Activated naive CD4-positive, alpha-beta T cell treated with anti-CD3 and anti-CD28 coated beads, Interleukin-2, amount 10 ng/mL, durations not matched to agents 7 days and 5 days (primary cell): ENCODE data around the gene HYAL3.

Source experiments
- CTCF ChIA-PET: fragments of 350-600 bp; sonication (Branson Sonifier 250); formaldehyde crosslinking; loops from one replicate; lab custom pipeline; 2021; ENCODE audit warnings: antibody characterized with exemption; lab: Charles Lee
- DNase-seq: peaks from one replicate; pipeline ENCODE4 v3.0.0-alpha.2; 2020
- H3K27ac Mint-ChIP-seq: one replicate; pipeline ENCODE4 v1.8.0; 2021; ENCODE audit warnings: mild to moderate bottlenecking, moderate library complexity, mixed read lengths
- H3K27me3 Mint-ChIP-seq: one replicate; pipeline ENCODE4 v1.8.0; 2021; ENCODE audit warnings: mild to moderate bottlenecking, mixed read lengths
- H3K36me3 Mint-ChIP-seq: one replicate; pipeline ENCODE4 v1.8.0; 2021; ENCODE audit warnings: mixed read lengths
- H3K4me1 Mint-ChIP-seq: one replicate; pipeline ENCODE4 v1.8.0; 2021; ENCODE audit warnings: mixed read lengths
- H3K4me3 Mint-ChIP-seq: one replicate; pipeline ENCODE4 v1.8.0; 2021; ENCODE audit warnings: mild to moderate bottlenecking, moderate library complexity, mixed read lengths
- H3K9me3 Mint-ChIP-seq: one replicate; pipeline ENCODE4 v1.8.0; 2021; ENCODE audit warnings: mixed read lengths

HYAL3 gene

DNA sequence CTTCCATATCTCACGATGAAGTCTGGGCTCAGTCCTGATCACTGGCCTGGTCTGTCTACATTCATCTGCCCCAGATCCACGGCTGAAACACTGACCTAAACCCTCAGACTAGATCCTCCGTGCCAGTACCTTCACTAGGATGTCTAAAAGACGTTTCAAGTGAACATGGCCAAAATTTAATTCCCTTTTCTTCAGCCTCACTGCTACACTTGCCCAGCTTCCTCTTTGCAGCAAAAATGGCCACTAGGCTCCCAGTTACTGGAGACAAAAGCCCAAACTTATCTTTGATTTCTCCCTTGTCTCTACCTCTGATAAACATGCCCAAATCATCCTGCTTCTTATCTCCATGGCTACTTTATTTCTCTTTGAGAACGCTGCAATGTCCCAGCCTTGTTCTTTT, 39.8 kb upstream of the HYAL3 start:
- CTCF ChIA-PET, result interaction anchor here (1.0 to 3.0 kb wide), 5 partner anchors 9 to 92 kb away, joined by 3 to 10 read pairs (median 4); partner anchors contain the start of genes CYB561D2 and NPRL2
- H3K27ac Mint-ChIP-seq, result peak overlapping the region; percentile 97
- H3K9me3 Mint-ChIP-seq, result no peaks in the 10 kb centered on the region
- peaks cover 45% of the 10 kb centered on the region for H3K36me3 Mint-ChIP-seq
- DNase-seq, result no peak
- peak overlapping the region; percentile 80 for H3K4me3 Mint-ChIP-seq
- H3K4me1 Mint-ChIP-seq, result peaks cover 64% of the 10 kb centered on the region
- no peaks in the 10 kb centered on the region for H3K27me3 Mint-ChIP-seq

- Mint-ChIP-seq H3K4me3 (peak overlapping the region; percentile 80), H3K4me1 (peaks cover 66% of the 10 kb centered on the region), H3K36me3 (peaks cover 56% of the 10 kb centered on the region), H3K27me3 (no peaks in the 10 kb centered on the region), H3K9me3 (no peaks in the 10 kb centered on the region), H3K27ac (peak overlapping the region; percentile 97)
- CTCF ChIA-PET, result interaction anchor here (0.7 to 5.0 kb wide), 7 partner anchors 11 to 235 kb away, joined by 3 to 40 read pairs (median 5); partner anchors contain the start of genes CYB561D2, HYAL2 and NPRL2
- DNase-seq, result peak; percentile 98
Measured at GRCh38 chr3:50337175-50337861, 38.1 kb upstream of the HYAL3 start.

- H3K27ac Mint-ChIP-seq, result peak overlapping the region; percentile 97
- H3K9me3 Mint-ChIP-seq, result no peaks in the 10 kb centered on the region
- no peaks in the 10 kb centered on the region for H3K27me3 Mint-ChIP-seq
- peaks cover 61% of the 10 kb centered on the region for H3K36me3 Mint-ChIP-seq
- H3K4me1 Mint-ChIP-seq, result peaks cover 65% of the 10 kb centered on the region
- no peak for DNase-seq
- CTCF ChIA-PET, result interaction anchor here (0.7 to 5.0 kb wide), 8 partner anchors 10 to 235 kb away, joined by 3 to 40 read pairs (median 4); partner anchors contain the start of genes CYB561D2, HYAL2 and NPRL2
- peak overlapping the region; percentile 80 for H3K4me3 Mint-ChIP-seq
Measured at GRCh38 chr3:50336452-50337174, 37.4 kb upstream of the HYAL3 start.

DNA sequence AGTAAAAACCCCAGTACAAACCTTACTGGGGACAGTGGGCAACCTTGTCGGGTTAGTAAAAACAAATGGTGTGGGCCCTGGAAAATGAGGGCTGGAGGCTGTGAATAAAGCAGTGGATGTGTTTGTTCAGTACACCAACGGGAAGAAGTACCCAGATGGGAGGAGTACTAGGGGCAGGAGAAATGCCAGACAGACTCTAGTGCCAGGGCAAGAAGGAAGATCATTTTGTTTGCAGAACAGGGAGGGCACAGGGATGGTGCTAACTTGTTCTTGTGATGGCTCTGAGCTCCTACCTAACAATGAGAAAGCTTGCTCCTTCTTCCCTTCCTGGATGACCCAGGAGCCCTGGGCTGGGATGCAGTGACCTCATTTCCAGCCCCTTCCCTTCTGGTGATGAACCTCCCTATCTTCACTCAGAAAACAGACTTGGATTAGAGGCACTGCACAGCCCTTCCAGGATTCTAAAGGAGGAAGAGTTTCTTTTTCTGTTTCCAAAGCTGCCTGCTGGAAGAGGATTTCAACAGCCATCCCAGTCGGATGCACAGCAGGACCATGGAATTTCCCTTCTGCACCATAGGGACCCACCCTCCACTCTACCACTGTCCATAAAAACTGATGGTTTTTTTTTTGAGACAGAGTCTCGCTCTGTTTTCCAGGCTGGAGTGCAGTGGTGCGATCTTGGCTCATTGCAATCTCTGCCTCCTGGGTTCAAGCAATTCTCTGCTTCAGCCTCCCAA, 35.3 kb upstream of the HYAL3 start:
- CTCF ChIA-PET, result interaction anchor here (1.0 to 5.0 kb wide), 2 partner anchors 11 to 208 kb away, joined by 3 to 40 read pairs; partner anchors contain the start of gene HYAL2
- Mint-ChIP-seq H3K36me3 (peaks cover 73% of the 10 kb centered on the region), H3K4me3 (peak overlapping the region; percentile 55)

DNA sequence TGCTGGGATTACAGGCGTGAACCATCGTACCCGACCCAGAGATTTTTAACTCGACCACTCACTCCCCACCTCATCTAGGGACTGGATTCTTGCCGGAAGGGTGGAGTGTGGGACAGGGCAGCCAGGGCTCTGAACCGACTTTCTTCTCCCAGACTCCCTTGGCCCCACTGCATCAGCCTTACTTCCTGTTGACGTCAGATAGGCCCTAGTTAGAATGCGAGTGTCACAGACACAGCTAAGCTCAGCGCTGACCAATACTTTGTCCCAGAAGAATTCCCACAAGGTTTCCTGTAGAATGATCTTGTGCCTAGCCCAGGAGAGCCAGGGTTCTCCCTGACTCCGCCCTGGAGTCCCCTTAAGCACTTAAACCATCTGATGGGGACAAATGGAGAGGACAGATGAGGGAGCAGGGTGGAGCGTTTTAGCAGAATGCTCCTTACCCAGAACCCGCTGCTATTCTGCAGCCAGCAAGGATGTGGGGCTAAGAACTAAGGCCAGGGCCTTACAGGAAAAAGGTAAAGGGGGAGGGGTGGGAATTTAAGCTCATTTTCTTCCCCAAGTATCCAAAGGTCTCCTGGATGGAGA, 34.6 kb upstream of the HYAL3 start:
- H3K4me3 Mint-ChIP-seq, result peak overlapping the region; percentile 55
- H3K36me3 Mint-ChIP-seq, result peaks cover 69% of the 10 kb centered on the region
- H3K27ac Mint-ChIP-seq, result peak overlapping the region; percentile 89
- CTCF ChIA-PET, result interaction anchor here (1.0 to 5.0 kb wide), 2 partner anchors 10 to 209 kb away, joined by 3 to 40 read pairs; partner anchors contain the start of gene HYAL2
- H3K27me3 Mint-ChIP-seq, result no peaks in the 10 kb centered on the region
- H3K4me1 Mint-ChIP-seq, result peaks cover 48% of the 10 kb centered on the region
- no peaks in the 10 kb centered on the region for H3K9me3 Mint-ChIP-seq
- DNase-seq, result no peak

More for the DNA sequence above, 35.3 kb upstream of the HYAL3 start:
- Mint-ChIP-seq H3K4me1 (peaks cover 52% of the 10 kb centered on the region), H3K27me3 (no peaks in the 10 kb centered on the region), H3K9me3 (no peaks in the 10 kb centered on the region), H3K27ac (peak overlapping the region; percentile 89)
- no peak for DNase-seq

GRCh38 chr3:50331364-50331907, 32.2 kb upstream of the HYAL3 start:
- Mint-ChIP-seq H3K4me1 (peaks cover 58% of the 10 kb centered on the region), H3K4me3 (no peak overlapping the region), H3K9me3 (no peaks in the 10 kb centered on the region), H3K27ac (no peak overlapping the region), H3K27me3 (no peaks in the 10 kb centered on the region), H3K36me3 (peaks cover 58% of the 10 kb centered on the region)
- no peak for DNase-seq
- CTCF ChIA-PET, result no interaction called here

DNA sequence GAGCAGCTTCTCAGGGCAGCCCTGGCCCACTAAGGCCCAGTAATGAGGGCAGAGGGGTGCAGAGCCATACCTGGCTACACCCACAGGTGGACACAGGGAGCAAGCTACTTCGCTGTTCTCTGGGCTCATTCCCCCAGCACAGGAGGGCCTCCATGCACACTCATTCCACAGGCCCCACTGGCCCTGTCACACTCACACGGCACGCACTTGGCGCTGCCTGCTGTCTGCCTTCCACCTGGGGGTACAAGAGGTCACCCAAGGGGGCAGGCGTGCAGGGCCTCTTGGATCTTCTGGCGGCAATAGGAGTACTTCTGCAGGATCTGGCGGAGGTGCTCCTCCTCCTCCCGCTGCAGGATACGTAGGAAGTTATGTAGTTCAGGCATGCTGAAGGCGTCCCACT, 31.1 kb upstream of the HYAL3 start:
- CTCF ChIA-PET, result interaction anchor here (0.9 kb wide), 1 partner anchor 9 kb away, joined by 4 read pairs; no protein-coding TSS in a partner anchor
- H3K4me3 Mint-ChIP-seq, result no peak overlapping the region
- H3K27ac Mint-ChIP-seq, result no peak overlapping the region
- H3K27me3 Mint-ChIP-seq, result no peaks in the 10 kb centered on the region
- peaks cover 48% of the 10 kb centered on the region for H3K36me3 Mint-ChIP-seq
- H3K4me1 Mint-ChIP-seq, result peaks cover 50% of the 10 kb centered on the region
- DNase-seq, result no peak
- no peaks in the 10 kb centered on the region for H3K9me3 Mint-ChIP-seq

GRCh38 chr3:50327943-50328691, 28.9 kb upstream of the HYAL3 start, which contains the start of gene TUSC2:
Gene TUSC2, minus strand, starts transcription at chr3:50328223. Its CDS starts 124 bp downstream, at chr3:50328099.
- DNase-seq, result peak; percentile 97
- peaks cover 35% of the 10 kb centered on the region for H3K36me3 Mint-ChIP-seq
- H3K4me1 Mint-ChIP-seq, result peaks cover 36% of the 10 kb centered on the region
- CTCF ChIA-PET, result interaction anchor here (0.9 to 2.4 kb wide), 5 partner anchors 9 to 133 kb away, joined by 3 to 8 read pairs (median 3); partner anchors contain the start of gene HYAL1
- no peaks in the 10 kb centered on the region for H3K27me3 Mint-ChIP-seq
- no peaks in the 10 kb centered on the region for H3K9me3 Mint-ChIP-seq
- H3K27ac Mint-ChIP-seq, result peak within 1 kb of the TSS; percentile 89
- peak within 1 kb of the TSS; percentile 93 for H3K4me3 Mint-ChIP-seq

GRCh38 chr3:50327129-50327528, 27.9 kb upstream of the HYAL3 start:
- H3K27ac Mint-ChIP-seq, result peak overlapping the region; percentile 52
- CTCF ChIA-PET, result interaction anchor here (1.1 kb wide), 1 partner anchor 24 kb away, joined by 3 read pairs; the partner anchor contains the start of gene HYAL1

DNA sequence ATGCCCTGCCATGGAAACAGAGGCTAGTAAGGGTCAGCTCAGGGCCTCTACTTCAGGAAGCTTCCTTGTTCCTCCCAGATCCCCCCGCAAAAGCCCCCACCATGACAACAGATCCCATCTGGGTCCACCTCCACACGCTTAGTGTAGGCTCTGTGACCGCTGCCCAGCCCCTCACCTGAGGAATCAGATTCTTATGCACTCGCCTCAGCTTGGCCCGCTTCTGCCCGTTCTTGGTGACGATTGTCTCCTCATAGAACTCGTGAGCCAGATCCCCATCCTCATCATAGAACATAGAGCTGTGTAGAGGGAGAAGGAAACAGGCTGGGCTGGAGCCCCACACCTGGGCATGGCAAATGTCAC, 27.0 kb upstream of the HYAL3 start:
- H3K4me3 Mint-ChIP-seq, result peak overlapping the region; percentile 93
- CTCF ChIA-PET, result no interaction called here
- H3K27ac Mint-ChIP-seq, result no peak overlapping the region
- peaks cover 22% of the 10 kb centered on the region for H3K36me3 Mint-ChIP-seq
- peaks cover 29% of the 10 kb centered on the region for H3K4me1 Mint-ChIP-seq
- no peak for DNase-seq
- H3K27me3 Mint-ChIP-seq, result no peaks in the 10 kb centered on the region
- no peaks in the 10 kb centered on the region for H3K9me3 Mint-ChIP-seq

More at GRCh38 chr3:50327129-50327528, 27.9 kb upstream of the HYAL3 start:
- Mint-ChIP-seq H3K36me3 (peaks cover 28% of the 10 kb centered on the region), H3K27me3 (no peaks in the 10 kb centered on the region), H3K4me3 (peak overlapping the region; percentile 93), H3K4me1 (peaks cover 31% of the 10 kb centered on the region), H3K9me3 (no peaks in the 10 kb centered on the region)
- DNase-seq, result no peak

GRCh38 chr3:50325497-50326181, 26.4 kb upstream of the HYAL3 start:
- CTCF ChIA-PET, result interaction anchor here (1.4 to 3.5 kb wide), 4 partner anchors 11 to 51 kb away, joined by 3 to 15 read pairs (median 14); partner anchors contain the start of genes CYB561D2 and NPRL2
- no peaks in the 10 kb centered on the region for H3K9me3 Mint-ChIP-seq
- H3K4me1 Mint-ChIP-seq, result peaks cover 30% of the 10 kb centered on the region
- H3K27me3 Mint-ChIP-seq, result no peaks in the 10 kb centered on the region
- DNase-seq, result no peak
- H3K4me3 Mint-ChIP-seq, result peak overlapping the region; percentile 93
- peaks cover 17% of the 10 kb centered on the region for H3K36me3 Mint-ChIP-seq
- H3K27ac Mint-ChIP-seq, result no peak overlapping the region

DNA sequence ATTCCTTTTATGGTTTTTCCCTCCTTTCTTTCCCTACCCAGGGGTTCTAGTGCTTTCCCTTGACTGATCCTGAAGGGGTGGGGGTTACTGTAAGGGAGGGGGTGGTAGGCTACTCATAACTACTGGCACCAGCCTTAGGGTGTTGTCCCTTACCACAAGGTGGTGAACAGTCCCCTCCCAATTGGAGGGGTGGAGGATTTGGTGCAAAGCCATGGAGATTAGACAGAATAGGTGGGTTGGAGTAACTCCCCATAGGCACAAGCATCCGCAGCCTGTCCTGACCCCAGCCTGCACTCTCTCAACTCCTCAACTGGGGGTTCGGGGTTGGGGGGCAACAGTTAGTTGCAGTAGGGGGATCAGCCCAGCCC, 25.9 kb upstream of the HYAL3 start:
- H3K9me3 Mint-ChIP-seq, result no peaks in the 10 kb centered on the region
- H3K36me3 Mint-ChIP-seq, result peaks cover 13% of the 10 kb centered on the region
- no peak for DNase-seq
- CTCF ChIA-PET, result interaction anchor here (1.0 to 3.5 kb wide), 11 partner anchors 10 to 134 kb away, joined by 3 to 40 read pairs (median 8); partner anchors contain the start of genes CYB561D2, GNAT1, HYAL3 and NAA80
- H3K4me3 Mint-ChIP-seq, result no peak overlapping the region
- peaks cover 33% of the 10 kb centered on the region for H3K4me1 Mint-ChIP-seq
- no peak overlapping the region for H3K27ac Mint-ChIP-seq
- H3K27me3 Mint-ChIP-seq, result no peaks in the 10 kb centered on the region
